ENCODE results near the gene SLC35B1. TPM values are rescaled to one million over a fixed set of nuclear protein-coding genes. Genes with fewer than 3 reads are reported as not detected.

Gene SLC35B1
- total RNA-seq, 1 experiment from 2014 or later = 55.9 TPM

GRCh38 chr17:49730785-49731434, 23.1 kb upstream of the SLC35B1 start:
- Mint-ChIP-seq H3K36me3 (peaks cover 13% of the 10 kb centered on the region), H3K9me3 (0 out of 2 replicates have a peak, but pooled peaks cover 1% of the 10 kb centered on the region), H3K27ac (peak overlapping the region; percentile 27; the same call in 1 of the 2 replicates), H3K4me3 (no peak overlapping the region), H3K4me1 (no peaks in the 10 kb centered on the region), H3K27me3 (ENCODE audit: low read depth) (no peaks in the 10 kb centered on the region)
- ATAC-seq (no peak), DNase-seq (ENCODE audit: low spot score) (no peak)
- ChIA-PET POLR2A (interaction anchor here (1.1 kb wide), 1 partner anchor 19 kb away, joined by 3 read pairs; no protein-coding TSS in a partner anchor), CTCF (interaction anchor here (0.8 to 1.6 kb wide), 2 partner anchors 23 to 222 kb away, joined by 3 to 4 read pairs; partner anchors contain the start of gene SLC35B1)
- TF ChIP-seq ZNF671 (CRISPR knock-in tag; IDR thresholded peaks at IDR 0.05) (no peak), ZNF232 (CRISPR knock-in tag; IDR thresholded peaks at IDR 0.05) (no peak), ELF4 (CRISPR knock-in tag; IDR thresholded peaks at IDR 0.05; ENCODE audit: low read depth) (no peak), ZNF396 (CRISPR knock-in tag; IDR thresholded peaks at IDR 0.05; ENCODE audit: borderline replicate concordance) (no peak), ZBTB21 (CRISPR knock-in tag; IDR thresholded peaks at IDR 0.05; ENCODE audit: borderline replicate concordance) (no peak), CREB1 (CRISPR knock-in tag; IDR thresholded peaks at IDR 0.05) (no peak), ZNF532 (CRISPR knock-in tag; IDR thresholded peaks at IDR 0.05; ENCODE audit: borderline replicate concordance) (no peak), MYBL2 (CRISPR knock-in tag; IDR thresholded peaks at IDR 0.05) (no peak), ZNF219 (CRISPR knock-in tag; IDR thresholded peaks at IDR 0.05; ENCODE audit: borderline replicate concordance) (no peak), ZNF263 (CRISPR knock-in tag; IDR thresholded peaks at IDR 0.05; ENCODE audit: low read depth) (no peak), JAZF1 (CRISPR knock-in tag; IDR thresholded peaks at IDR 0.05) (no peak), FOXP1 (CRISPR knock-in tag; IDR thresholded peaks at IDR 0.05; ENCODE audit: borderline replicate concordance) (no peak), CBFB (CRISPR knock-in tag; IDR thresholded peaks at IDR 0.05; ENCODE audit: low read depth) (no peak), AR (CRISPR knock-in tag; IDR thresholded peaks at IDR 0.05) (no peak), ZSCAN18 (CRISPR knock-in tag; IDR thresholded peaks at IDR 0.05) (no peak), FOXJ3 (CRISPR knock-in tag; IDR thresholded peaks at IDR 0.05; ENCODE audit: borderline replicate concordance) (no peak), PRDM15 (CRISPR knock-in tag; IDR thresholded peaks at IDR 0.05) (no peak), ZBTB43 (CRISPR knock-in tag; IDR thresholded peaks at IDR 0.05) (no peak), NFYB (CRISPR knock-in tag; conservative IDR thresholded peaks at IDR 0.05; ENCODE audit: low read depth) (no peak)

Measured in WTC11 (cell line).